IMR-90 (cell line): ENCODE data around the gene SLC26A8. TPM values are rescaled to one million over a fixed set of nuclear protein-coding genes. Genes with fewer than 3 reads are reported as not detected.

Experiments used
- ATAC-seq: fragments of 200-7000 bp; cut with Tn5 transposase; 2 replicates; pipeline ENCODE4 v1.9.1; 2020; ENCODE audit warnings: low read depth, mild to moderate bottlenecking, moderate library complexity
- BruUV-seq: library from RNA; stranded (reverse); fragments of 400-500 nt; replicated peaks from 2 replicates; lab custom pipeline; 2021; lab: Mats Ljungman, UMichigan
- CTCF ChIA-PET: fragments of 300-600 bp; formaldehyde crosslinking; extraction: SDS; loops from one replicate; lab custom pipeline; 2021; ENCODE audit warnings: antibody characterized with exemption; lab: Yijun Ruan, JAX
- POLR2A ChIA-PET: fragments of 300-600 bp; sonication (Branson Sonifier 250); formaldehyde crosslinking; loops from one replicate; lab custom pipeline; 2022; ENCODE audit warnings: antibody characterized with exemption; ENCODE audit not compliant: unreplicated experiment; lab: Charles Lee
- DNase-seq: peaks from one replicate; pipeline ENCODE4 v3.0.0; 2013
- H2AFZ ChIP-seq: replicated peaks from 2 replicates; pipeline ENCODE3; 2013; ENCODE audit warnings: low read length, mild to moderate bottlenecking; ENCODE audit not compliant: poor library complexity
- H2AK5ac ChIP-seq: 2 replicates; pipeline ENCODE4 v1.6.1; 2013; ENCODE audit warnings: low read depth, low read length, inconsistent platforms
- H2AK9ac ChIP-seq: replicated peaks from 2 replicates; pipeline ENCODE3; 2013; ENCODE audit warnings: mild to moderate bottlenecking, low read depth, low read length, moderate library complexity; ENCODE audit not compliant: poor library complexity
- H2BK120ac ChIP-seq: 2 replicates; pipeline ENCODE4 v1.6.1; 2013; ENCODE audit warnings: low read depth, low read length, inconsistent platforms
- H2BK15ac ChIP-seq: 3 replicates; pipeline ENCODE4 v1.6.1; 2013; ENCODE audit warnings: low read depth, low read length, inconsistent platforms
- H2BK20ac ChIP-seq: 2 replicates; pipeline ENCODE4 v1.6.1; 2013; ENCODE audit warnings: low read depth, mild to moderate bottlenecking, inconsistent platforms, low read length, moderate library complexity
- H2BK5ac ChIP-seq: 2 replicates; pipeline ENCODE4 v1.6.1; 2013; ENCODE audit warnings: mild to moderate bottlenecking, low read depth, low read length, inconsistent platforms; ENCODE audit not compliant: poor library complexity, severe bottlenecking
- H3K14ac ChIP-seq: replicated peaks from 2 replicates; pipeline ENCODE4 v1.6.1; 2013; ENCODE audit warnings: low read depth, low read length, inconsistent platforms
- H3K18ac ChIP-seq: 2 replicates; pipeline ENCODE4 v1.6.1; 2013; ENCODE audit warnings: low read depth, low read length, control low read depth
- H3K23ac ChIP-seq: 2 replicates; pipeline ENCODE4 v1.6.1; 2013; ENCODE audit warnings: low read depth, low read length, inconsistent platforms
- H3K27ac ChIP-seq: 2 replicates; pipeline ENCODE4 v1.5.1; 2013; ENCODE audit warnings: mild to moderate bottlenecking, control low read depth, low read length; ENCODE audit not compliant: insufficient read depth
- H3K27me3 ChIP-seq: 2 replicates; pipeline ENCODE4 v1.6.1; 2013; ENCODE audit warnings: low read length; ENCODE audit not compliant: control insufficient read depth, insufficient read depth
- H3K36me3 ChIP-seq: 2 replicates; pipeline ENCODE4 v1.6.1; 2013; ENCODE audit warnings: low read length, mixed read lengths; ENCODE audit not compliant: control insufficient read depth, insufficient read depth
- H3K4ac ChIP-seq: 2 replicates; pipeline ENCODE4 v1.6.1; 2013; ENCODE audit warnings: low read depth, low read length, inconsistent platforms
- H3K4me1 ChIP-seq: 2 replicates; pipeline ENCODE4 v1.6.1; 2013; ENCODE audit warnings: low read length, mixed read lengths; ENCODE audit not compliant: control insufficient read depth, insufficient read depth
- H3K4me2 ChIP-seq: 2 replicates; pipeline ENCODE4 v1.6.1; 2013; ENCODE audit warnings: low read depth, mild to moderate bottlenecking, control low read depth, low read length, moderate library complexity
- H3K4me3 ChIP-seq: 2 replicates; pipeline ENCODE4 v1.5.1; 2013; ENCODE audit warnings: low read depth, mild to moderate bottlenecking, control low read depth, low read length, moderate library complexity; ENCODE audit not compliant: insufficient read depth
- H3K56ac ChIP-seq: 2 replicates; pipeline ENCODE4 v1.6.1; 2013; ENCODE audit warnings: low read length, inconsistent platforms; ENCODE audit not compliant: insufficient read depth; ENCODE audit errors: extremely low read depth
- H3K79me1 ChIP-seq, 2 experiments: 2 replicates each; pipeline ENCODE4 v1.6.1; 2013; ENCODE audit warnings: low read length in 2 of 2, inconsistent platforms in 1 of 2, low read depth in 1 of 2
- H3K9ac ChIP-seq: 2 replicates; pipeline ENCODE4 v1.6.1; 2013; ENCODE audit warnings: low read depth, low read length, control low read depth
- H3K9me1 ChIP-seq: 2 replicates; pipeline ENCODE4 v1.6.1; 2013; ENCODE audit warnings: low read length, inconsistent platforms; ENCODE audit not compliant: insufficient read depth
- H3K9me3 ChIP-seq: 2 replicates; pipeline ENCODE4 v1.6.1; 2013; ENCODE audit warnings: low read length; ENCODE audit not compliant: control insufficient read depth, insufficient read depth
- H4K20me1 ChIP-seq: 2 replicates; pipeline ENCODE4 v1.6.1; 2013; ENCODE audit warnings: low read length, inconsistent platforms; ENCODE audit not compliant: insufficient read depth
- H4K5ac ChIP-seq: 2 replicates; pipeline ENCODE4 v1.6.1; 2013; ENCODE audit warnings: mild to moderate bottlenecking, low read depth, low read length, control low read depth
- H4K8ac ChIP-seq, 2 experiments: 2 replicates each; pipeline ENCODE4 v1.6.1; 2013; ENCODE audit warnings: low read depth in 2 of 2, low read length in 2 of 2, control low read depth in 1 of 2, inconsistent platforms in 1 of 2
- H4K91ac ChIP-seq: 2 replicates; pipeline ENCODE4 v1.6.1; 2013; ENCODE audit warnings: low read depth, low read length, inconsistent platforms; ENCODE audit not compliant: insufficient read depth
- MXI1 ChIP-seq: IDR thresholded peaks from 2 replicates; pipeline ENCODE4 v1.6.1; 2012; ENCODE audit warnings: low read depth, mild to moderate bottlenecking, low read length, moderate library complexity, borderline replicate concordance
- WGBS, 2 experiments: methylation state at CpG; one replicate each; pipeline versions ENCODE4 v1.1.5 to v1.1.7; 2013; ENCODE audit warnings: missing lambda C conversion rate in 2 of 2; ENCODE audit not compliant: insufficient read length in 1 of 2; ENCODE audit errors: extremely low coverage in 2 of 2; 5-methylcytosine and 5-hydroxymethylcytosine counted together
- dilution Hi-C: fragments of 300-500 bp; cut with HindIII; formaldehyde crosslinking; loops from one replicate; pipeline ENCODE4 v1.14.3; 2018; ENCODE audit warnings: low sequenced_read_pairs; ENCODE audit not compliant: unreplicated experiment
- in situ Hi-C: fragments of 300-500 bp; cut with MboI; formaldehyde crosslinking; loops from 3 replicates; pipeline ENCODE4 v1.14.3; 2019; ENCODE audit warnings: low sequenced_read_pairs, inconsistent platforms, mixed read lengths
- intact Hi-C: fragments of 100-400 bp; cut with micrococcal nuclease; formaldehyde crosslinking; loops from 2 replicates; pipeline ENCODE4 v1.10.0; 2022
- polyA plus RNA-seq, 3 experiments: library from polyadenylated mRNA; depleted of rRNA; stranded (reverse); fragments of >200 nt; gene quantifications; 2 replicates each; pipeline ENCODE4 v1.2.3, GENCODE V29; 2012; ENCODE audit warnings: low replicate concordance in 1 of 3
- total RNA-seq: library from RNA; depleted of rRNA; stranded (reverse); fragments of >200 nt; gene quantifications from 2 replicates; pipeline ENCODE4 v1.2.3, GENCODE V29; 2012

The SLC26A8 gene
- total and polyA plus RNA-seq, 2 of the 4 experiments (the other 2 are of a cell fraction) = 0.07 TPM; not detected in 1

GRCh38 chr6:36056178-36056577, 31.7 kb upstream of the SLC26A8 start:
- no peak overlapping the region for H2AK9ac ChIP-seq
- in situ Hi-C loops = no loop called here
- CTCF ChIA-PET = no interaction called here
- H4K91ac ChIP-seq = no peak overlapping the region
- TF ChIP-seq MXI1 = no peak
- H2AK5ac ChIP-seq = no peak overlapping the region
- POLR2A ChIA-PET = no interaction called here
- no peak overlapping the region for H2BK15ac ChIP-seq
- H2BK5ac ChIP-seq = no peak overlapping the region
- no peak overlapping the region for H3K4ac ChIP-seq
- H2AFZ ChIP-seq = no peak overlapping the region
- H2BK120ac ChIP-seq = no peak overlapping the region
- H3K14ac ChIP-seq = no peak overlapping the region
- H3K56ac ChIP-seq = no peak overlapping the region
- no peak overlapping the region for H2BK20ac ChIP-seq
- no TSS peak for BruUV-seq
- dilution Hi-C loops = no loop called here
- H3K18ac ChIP-seq = no peak overlapping the region
- intact Hi-C loops = no loop called here
- peaks cover 37 to 57% of the 10 kb centered on the region in 2 experiments for H3K79me1 ChIP-seq
- H3K23ac ChIP-seq = no peak overlapping the region
- H3K27ac ChIP-seq = no peak overlapping the region
- H3K27me3 ChIP-seq = no peaks in the 10 kb centered on the region
- ATAC-seq = no peak
- H3K9ac ChIP-seq = no peak overlapping the region
- WGBS, 2 experiments = no CpG with 5 or more reads among the region's 1 CpG
- no peak for DNase-seq
- H3K9me1 ChIP-seq = peaks cover 6% of the 10 kb centered on the region
- peaks cover 14% of the 10 kb centered on the region for H3K36me3 ChIP-seq
- H3K9me3 ChIP-seq = no peaks in the 10 kb centered on the region
- H3K4me2 ChIP-seq = no peak overlapping the region
- H4K8ac ChIP-seq = no peak overlapping the region
- H4K20me1 ChIP-seq = peaks cover 41% of the 10 kb centered on the region
- peaks cover 9% of the 10 kb centered on the region for H3K4me1 ChIP-seq
- no peak overlapping the region for H4K5ac ChIP-seq
- H3K4me3 ChIP-seq = no peak overlapping the region
